Ishikawa (cell line): ENCODE measurements around the gene ST14.

Experiments used
- CEBPB ChIP-seq: IDR thresholded peaks from 2 replicates; pipeline ENCODE4 v1.6.1; 2012
- CREB1 ChIP-seq: IDR thresholded peaks from 2 replicates; pipeline ENCODE4 v1.6.1; 2012; ENCODE audit warnings: low read depth
- EGR1 ChIP-seq: IDR thresholded peaks from 2 replicates; pipeline ENCODE4 v1.6.1; 2012
- EP300 ChIP-seq: IDR thresholded peaks from 2 replicates; pipeline ENCODE4 v1.6.1; 2012; ENCODE audit warnings: borderline replicate concordance
- FOXM1 ChIP-seq: IDR thresholded peaks from 2 replicates; pipeline ENCODE4 v1.6.1; 2012; ENCODE audit warnings: low read depth, borderline replicate concordance
- NFIC ChIP-seq: IDR thresholded peaks from 2 replicates; pipeline ENCODE4 v1.6.1; 2012
- RAD21 ChIP-seq: IDR thresholded peaks from 2 replicates; pipeline ENCODE4 v1.6.1; 2012; ENCODE audit warnings: low read depth
- TAF1 ChIP-seq: IDR thresholded peaks from 2 replicates; pipeline ENCODE4 v1.6.1; 2012; ENCODE audit warnings: low read depth, mild to moderate bottlenecking
- TCF12 ChIP-seq: IDR thresholded peaks from 2 replicates; pipeline ENCODE4 v1.6.1; 2012; ENCODE audit warnings: low read depth
- TEAD4 ChIP-seq: IDR thresholded peaks from 2 replicates; pipeline ENCODE4 v1.6.1; 2012
- YY1 ChIP-seq: IDR thresholded peaks from 2 replicates; pipeline ENCODE4 v1.6.1; 2012; ENCODE audit warnings: low read depth
- ZBTB7A ChIP-seq: IDR thresholded peaks from 2 replicates; pipeline ENCODE4 v1.6.1; 2012; ENCODE audit warnings: low read depth
- TF ChIP-seq, protein P1 (sequence below): IDR thresholded peaks from 2 replicates; pipeline ENCODE4 v1.6.1; 2012
- TF ChIP-seq, protein P2 (sequence below): IDR thresholded peaks from 2 replicates; pipeline ENCODE4 v1.6.1; 2012
- TF ChIP-seq, protein P3 (sequence below): IDR thresholded peaks from 2 replicates; pipeline ENCODE4 v1.6.1; 2012; ENCODE audit warnings: low read depth, mild to moderate bottlenecking

ST14 gene

DNA sequence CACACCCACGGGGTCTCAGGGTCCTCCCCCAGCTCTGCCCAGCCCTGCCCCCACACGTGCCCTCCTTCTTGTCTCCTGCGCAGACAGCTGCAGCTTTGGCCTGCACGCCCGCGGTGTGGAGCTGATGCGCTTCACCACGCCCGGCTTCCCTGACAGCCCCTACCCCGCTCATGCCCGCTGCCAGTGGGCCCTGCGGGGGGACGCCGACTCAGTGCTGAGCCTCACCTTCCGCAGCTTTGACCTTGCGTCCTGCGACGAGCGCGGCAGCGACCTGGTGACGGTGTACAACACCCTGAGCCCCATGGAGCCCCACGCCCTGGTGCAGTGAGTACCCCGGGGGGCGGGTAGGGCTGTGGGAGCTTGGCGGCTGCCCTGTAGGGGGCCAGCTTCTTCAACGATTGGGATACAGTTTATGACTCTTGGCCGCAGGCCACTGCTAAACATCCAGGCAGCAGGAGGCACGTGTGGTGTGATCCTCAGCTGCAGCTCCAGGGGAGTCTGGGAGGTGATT, 30.8 kb downstream of the ST14 start:
- TF ChIP-seq, protein P1, sequence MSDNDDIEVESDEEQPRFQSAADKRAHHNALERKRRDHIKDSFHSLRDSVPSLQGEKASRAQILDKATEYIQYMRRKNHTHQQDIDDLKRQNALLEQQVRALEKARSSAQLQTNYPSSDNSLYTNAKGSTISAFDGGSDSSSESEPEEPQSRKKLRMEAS: no peak
- TF ChIP-seq YY1 (no peak), CEBPB (no peak)

DNA sequence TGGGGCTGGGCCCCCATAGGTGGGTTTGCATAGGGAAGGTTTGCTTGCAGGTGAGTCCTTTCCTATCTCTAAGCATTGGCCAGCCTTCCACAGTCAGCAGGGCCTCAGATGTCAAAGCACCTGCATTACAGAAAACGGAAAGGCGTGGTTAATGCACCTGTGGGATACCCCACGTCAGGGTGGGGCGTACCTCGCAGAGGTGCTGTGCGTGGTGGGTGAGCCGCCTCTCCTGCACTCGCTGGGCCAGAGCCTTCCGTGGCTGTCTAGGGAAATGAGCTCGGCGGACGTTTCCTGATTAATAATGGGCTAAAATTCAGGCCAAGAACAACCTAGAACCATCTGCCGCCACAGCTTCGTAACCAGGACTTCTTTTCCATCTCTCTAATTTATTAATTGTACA, 32.3 kb downstream of the ST14 start:
- TF ChIP-seq TEAD4: no peak
- TF ChIP-seq, protein P2, sequence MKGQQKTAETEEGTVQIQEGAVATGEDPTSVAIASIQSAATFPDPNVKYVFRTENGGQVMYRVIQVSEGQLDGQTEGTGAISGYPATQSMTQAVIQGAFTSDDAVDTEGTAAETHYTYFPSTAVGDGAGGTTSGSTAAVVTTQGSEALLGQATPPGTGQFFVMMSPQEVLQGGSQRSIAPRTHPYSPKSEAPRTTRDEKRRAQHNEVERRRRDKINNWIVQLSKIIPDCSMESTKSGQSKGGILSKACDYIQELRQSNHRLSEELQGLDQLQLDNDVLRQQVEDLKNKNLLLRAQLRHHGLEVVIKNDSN: no peak
- no peak for TF ChIP-seq EGR1
- TF ChIP-seq TAF1: no peak
- no peak for TF ChIP-seq ZBTB7A
- no peak for TF ChIP-seq YY1
- TF ChIP-seq RAD21: no peak
- TF ChIP-seq FOXM1: no peak
- TF ChIP-seq NFIC: no peak
- TF ChIP-seq, protein P3, sequence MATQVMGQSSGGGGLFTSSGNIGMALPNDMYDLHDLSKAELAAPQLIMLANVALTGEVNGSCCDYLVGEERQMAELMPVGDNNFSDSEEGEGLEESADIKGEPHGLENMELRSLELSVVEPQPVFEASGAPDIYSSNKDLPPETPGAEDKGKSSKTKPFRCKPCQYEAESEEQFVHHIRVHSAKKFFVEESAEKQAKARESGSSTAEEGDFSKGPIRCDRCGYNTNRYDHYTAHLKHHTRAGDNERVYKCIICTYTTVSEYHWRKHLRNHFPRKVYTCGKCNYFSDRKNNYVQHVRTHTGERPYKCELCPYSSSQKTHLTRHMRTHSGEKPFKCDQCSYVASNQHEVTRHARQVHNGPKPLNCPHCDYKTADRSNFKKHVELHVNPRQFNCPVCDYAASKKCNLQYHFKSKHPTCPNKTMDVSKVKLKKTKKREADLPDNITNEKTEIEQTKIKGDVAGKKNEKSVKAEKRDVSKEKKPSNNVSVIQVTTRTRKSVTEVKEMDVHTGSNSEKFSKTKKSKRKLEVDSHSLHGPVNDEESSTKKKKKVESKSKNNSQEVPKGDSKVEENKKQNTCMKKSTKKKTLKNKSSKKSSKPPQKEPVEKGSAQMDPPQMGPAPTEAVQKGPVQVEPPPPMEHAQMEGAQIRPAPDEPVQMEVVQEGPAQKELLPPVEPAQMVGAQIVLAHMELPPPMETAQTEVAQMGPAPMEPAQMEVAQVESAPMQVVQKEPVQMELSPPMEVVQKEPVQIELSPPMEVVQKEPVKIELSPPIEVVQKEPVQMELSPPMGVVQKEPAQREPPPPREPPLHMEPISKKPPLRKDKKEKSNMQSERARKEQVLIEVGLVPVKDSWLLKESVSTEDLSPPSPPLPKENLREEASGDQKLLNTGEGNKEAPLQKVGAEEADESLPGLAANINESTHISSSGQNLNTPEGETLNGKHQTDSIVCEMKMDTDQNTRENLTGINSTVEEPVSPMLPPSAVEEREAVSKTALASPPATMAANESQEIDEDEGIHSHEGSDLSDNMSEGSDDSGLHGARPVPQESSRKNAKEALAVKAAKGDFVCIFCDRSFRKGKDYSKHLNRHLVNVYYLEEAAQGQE: no peak
- TF ChIP-seq CREB1: no peak
- TF ChIP-seq, protein P1: no peak
- no peak for TF ChIP-seq CEBPB
- no peak for TF ChIP-seq TCF12
- TF ChIP-seq EP300: no peak

DNA sequence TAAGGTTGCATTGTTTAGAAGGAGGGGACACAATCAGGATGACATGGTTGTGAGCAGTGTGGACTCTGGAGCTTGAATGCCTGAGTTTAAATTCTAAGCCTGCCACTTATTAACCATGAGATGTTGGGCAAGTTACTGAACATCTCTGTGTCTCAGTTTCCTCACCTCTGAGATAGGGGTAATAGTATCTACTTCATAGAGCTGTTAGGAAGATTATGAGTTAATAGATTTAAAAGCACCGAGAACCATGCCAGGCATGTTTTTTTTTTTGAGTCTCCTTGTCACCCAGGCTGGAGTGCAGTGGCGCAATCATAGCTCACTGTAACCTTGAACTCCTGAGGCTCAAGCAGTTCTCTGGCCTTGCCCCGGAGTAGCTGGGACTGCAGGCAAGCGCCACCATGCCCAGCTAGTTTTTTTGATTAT, 33.3 kb downstream of the ST14 start:
- TF ChIP-seq CREB1: no peak
- peak; percentile 10; the same call in 1 of the 2 replicates for TF ChIP-seq CEBPB

DNA sequence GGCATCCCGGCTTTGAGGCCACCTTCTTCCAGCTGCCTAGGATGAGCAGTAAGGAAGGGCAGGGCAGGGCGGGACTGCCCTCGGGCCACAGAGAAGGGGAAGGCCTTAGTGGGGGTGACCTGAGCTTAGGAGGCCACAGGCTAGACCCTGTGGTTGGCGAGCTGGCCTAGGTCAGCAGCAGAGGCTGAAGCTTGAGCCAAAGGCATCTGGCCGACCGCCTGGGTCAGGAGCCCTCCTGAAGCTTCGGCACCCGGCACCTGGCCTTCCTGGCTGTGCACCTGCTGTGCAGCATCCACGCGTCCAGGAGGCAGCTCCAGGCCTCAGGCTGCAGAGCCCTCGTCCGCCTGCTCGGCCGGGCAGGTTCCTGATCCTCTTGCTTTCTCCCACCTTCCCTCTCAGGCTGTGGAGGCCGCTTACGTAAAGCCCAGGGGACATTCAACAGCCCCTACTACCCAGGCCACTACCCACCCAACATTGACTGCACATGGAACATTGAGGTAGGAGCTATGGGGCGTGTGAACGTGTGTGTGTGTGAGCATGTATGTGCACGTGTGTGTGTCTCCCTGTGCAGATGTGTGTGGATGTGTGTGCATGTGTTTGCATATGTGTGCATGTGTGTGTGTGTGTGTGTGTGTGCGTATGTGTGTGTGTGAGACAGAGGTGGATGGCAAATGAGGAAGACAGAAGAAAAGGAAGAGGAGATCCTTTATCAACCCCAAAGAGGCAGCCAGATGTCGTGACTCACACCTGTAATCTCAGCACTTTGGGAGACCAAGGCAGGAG, 34.9 kb downstream of the ST14 start:
- TF ChIP-seq RAD21: no peak
- no peak for TF ChIP-seq CREB1

DNA sequence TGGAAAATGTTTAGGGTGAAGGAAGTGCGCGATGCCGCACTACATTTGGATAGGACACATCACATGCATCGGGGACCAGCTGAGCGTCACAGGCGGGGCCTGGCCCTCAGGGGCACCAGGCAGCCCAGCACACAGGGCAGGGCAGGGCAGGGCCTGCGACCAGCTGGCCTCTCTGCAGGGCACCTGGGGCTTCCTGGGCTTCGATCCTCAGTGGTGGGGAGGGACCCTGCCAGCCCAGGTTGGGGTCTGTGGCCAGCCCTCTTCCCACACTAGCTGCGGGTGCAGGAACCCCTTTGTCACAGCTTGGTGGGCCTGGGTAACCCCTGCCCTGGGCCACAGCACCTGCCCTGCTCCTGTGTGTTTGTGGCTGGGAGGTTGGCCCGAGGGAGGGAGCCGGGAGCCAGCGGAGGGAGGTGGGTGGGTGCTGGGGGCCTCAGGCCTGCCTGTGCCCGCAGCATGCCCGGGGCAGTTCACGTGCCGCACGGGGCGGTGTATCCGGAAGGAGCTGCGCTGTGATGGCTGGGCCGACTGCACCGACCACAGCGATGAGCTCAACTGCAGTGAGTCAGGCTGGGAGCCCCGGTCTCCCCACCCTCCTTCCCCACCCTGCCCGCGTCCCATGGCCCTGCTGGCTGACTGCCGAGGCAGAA, 37.9 kb downstream of the ST14 start:
- no peak for TF ChIP-seq CEBPB
- TF ChIP-seq, protein P2: no peak
- TF ChIP-seq, protein P3: no peak

DNA sequence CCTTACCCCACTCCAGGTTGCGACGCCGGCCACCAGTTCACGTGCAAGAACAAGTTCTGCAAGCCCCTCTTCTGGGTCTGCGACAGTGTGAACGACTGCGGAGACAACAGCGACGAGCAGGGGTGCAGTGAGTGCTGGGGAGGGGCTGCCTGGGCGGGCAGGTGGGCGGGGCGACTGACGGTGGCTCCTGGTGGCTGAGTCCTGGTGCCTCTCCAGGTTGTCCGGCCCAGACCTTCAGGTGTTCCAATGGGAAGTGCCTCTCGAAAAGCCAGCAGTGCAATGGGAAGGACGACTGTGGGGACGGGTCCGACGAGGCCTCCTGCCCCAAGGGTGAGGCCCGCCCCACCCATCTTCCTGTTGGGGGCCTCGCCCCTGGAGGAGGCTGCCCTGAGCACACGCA, 38.7 kb downstream of the ST14 start:
- TF ChIP-seq RAD21 (no peak), TCF12 (no peak), EGR1 (no peak), FOXM1 (no peak), YY1 (no peak), TAF1 (no peak), CEBPB (no peak), CREB1 (no peak), TEAD4 (no peak), EP300 (no peak), NFIC (no peak), ZBTB7A (no peak)
- TF ChIP-seq, protein P2: no peak
- TF ChIP-seq, protein P1: no peak
